ENCODE data around the gene LRP1-AS. TPM values are rescaled to one million over a fixed set of nuclear protein-coding genes. Genes with fewer than 3 reads are reported as not detected.

Gene LRP1-AS
- total RNA-seq, 1 donor from 2014 or later = not detected

DNA sequence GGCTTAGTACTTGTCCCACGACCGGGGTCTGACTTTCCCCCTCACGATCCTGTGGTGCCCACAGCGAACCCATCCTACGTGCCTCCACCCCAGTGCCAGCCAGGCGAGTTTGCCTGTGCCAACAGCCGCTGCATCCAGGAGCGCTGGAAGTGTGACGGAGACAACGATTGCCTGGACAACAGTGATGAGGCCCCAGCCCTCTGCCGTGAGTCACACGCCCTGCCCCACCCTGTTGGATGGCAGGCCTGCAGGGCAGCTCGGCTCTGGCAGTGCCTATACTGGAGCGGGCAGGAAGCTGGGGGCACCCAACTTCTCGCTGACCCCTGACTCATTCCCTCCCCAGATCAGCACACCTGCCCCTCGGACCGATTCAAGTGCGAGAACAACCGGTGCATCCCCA is 18.3 kb upstream of the LRP1-AS start:
- DNase-seq (no peak), ATAC-seq (ENCODE audit: poor library complexity) (no peak)
- intact Hi-C loops (cut with DNase I) = no loop called here

DNA sequence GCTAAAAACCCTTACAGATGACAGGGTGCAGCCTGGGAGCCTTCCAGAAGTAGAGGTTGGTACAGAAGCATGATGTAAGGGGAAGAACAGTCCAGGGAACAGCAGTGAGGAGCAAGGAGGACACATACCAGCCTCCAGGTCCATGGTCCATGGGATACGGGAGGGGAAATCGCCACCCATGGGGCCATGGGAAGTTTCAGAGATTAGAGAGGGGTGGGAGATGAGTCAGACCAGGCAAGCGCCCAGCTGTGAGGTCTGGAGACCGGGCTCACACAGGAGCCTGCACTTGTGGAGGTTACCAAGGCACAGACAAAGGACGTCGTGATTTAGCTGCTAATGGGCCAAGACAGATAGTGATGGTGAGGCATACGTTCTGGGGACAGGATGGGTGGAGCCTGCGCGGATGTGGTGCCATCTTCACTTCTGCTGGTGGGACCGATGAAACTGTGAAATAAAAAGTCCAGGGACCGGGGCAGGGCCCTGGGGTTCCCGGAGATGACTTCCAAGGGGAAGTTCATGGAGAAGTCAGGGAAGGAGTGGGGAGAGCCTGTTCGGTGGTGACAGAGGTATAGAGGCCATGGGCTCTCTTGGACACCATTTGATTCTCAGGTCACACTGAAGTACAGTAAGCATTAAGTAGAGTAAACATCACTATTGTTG is 17.7 kb upstream of the LRP1-AS start:
- no peak for ATAC-seq (ENCODE audit: poor library complexity)
- DNase-seq = peak; percentile 33
- intact Hi-C loops (cut with DNase I) = no loop called here

DNA sequence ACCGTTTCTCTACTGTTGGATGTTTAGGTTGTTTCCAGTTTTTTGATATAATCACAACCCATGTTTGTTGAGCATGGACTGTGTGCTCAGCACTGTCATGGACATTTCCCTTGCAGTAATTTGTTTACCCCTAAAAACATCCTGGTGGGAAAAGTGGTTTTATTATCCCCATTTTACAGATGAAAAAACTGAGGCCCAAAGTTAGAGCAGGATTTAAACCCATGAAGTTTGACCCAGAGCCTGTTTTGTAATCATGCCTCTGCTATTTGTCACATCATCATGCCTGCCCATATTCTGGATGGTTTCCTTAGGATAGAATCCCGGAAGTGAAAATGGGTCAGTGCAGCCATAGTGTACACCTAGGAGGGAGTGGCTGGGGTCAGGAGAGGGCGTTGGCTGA is 17.0 kb upstream of the LRP1-AS start:
- ATAC-seq (ENCODE audit: poor library complexity) = no peak
- intact Hi-C loops (cut with DNase I) = no loop called here
- DNase-seq = no peak

DNA sequence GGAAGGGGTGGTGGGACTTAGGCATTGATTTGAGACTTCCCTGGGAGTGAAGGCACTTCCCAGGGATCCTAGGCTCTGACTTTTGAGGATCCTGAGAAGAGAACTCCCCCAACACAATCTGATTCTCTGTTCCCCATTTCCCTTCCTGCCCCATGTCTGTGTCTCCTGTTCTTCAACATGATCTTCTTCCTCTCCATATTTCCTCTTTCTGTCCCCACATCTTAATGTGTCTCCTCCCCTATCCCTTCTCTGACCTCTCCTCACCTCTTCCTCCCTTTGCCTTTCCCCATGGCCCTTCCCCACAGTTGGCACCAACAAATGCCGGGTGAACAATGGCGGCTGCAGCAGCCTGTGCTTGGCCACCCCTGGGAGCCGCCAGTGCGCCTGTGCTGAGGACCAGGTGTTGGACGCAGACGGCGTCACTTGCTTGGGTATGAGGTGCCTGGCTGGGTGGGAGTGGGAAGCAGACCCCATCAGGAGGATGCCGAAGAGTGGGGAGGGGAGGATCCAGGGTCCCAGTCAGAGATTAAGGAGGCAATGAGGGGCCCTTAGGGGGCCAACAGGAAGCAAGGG is 15.2 kb upstream of the LRP1-AS start:
- no peak for DNase-seq
- intact Hi-C loops (cut with DNase I) = no loop called here
- ATAC-seq (ENCODE audit: poor library complexity) = peak; percentile 18

DNA sequence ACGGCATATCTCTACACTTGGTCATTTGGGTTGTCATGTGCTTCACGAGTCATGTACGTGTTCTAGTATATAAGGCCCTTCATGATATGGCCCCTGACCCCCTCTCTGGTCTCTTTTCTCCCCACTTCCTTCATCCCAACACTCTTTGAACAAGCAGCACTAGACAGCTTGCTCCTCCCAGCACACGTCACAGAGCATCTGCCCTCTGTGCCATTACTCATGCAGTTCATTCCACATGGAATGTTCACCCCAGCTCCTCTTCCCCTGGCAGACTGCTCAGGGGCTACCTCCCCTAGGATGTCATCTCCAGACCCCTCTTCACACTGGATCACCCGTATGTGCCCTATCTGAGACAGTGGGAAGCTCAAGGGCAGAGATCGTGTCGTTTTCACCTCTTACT is 14.1 kb upstream of the LRP1-AS start:
- intact Hi-C loops (cut with DNase I) = no loop called here
- DNase-seq = no peak
- no peak for ATAC-seq (ENCODE audit: poor library complexity)

DNA sequence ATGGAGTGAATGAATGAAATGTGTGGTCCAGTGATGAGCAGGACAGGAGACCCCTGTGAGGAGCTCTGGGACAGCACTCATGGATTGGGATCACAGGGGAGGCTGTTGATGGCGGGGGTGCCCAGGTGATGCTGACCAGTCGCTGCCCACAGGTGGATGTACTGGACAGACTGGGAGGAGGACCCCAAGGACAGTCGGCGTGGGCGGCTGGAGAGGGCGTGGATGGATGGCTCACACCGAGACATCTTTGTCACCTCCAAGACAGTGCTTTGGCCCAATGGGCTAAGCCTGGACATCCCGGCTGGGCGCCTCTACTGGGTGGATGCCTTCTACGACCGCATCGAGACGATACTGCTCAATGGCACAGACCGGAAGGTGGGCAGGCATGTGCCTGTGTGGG is 13.3 kb upstream of the LRP1-AS start:
- DNase-seq = peak; percentile 40
- intact Hi-C loops (cut with DNase I) = no loop called here
- no peak for ATAC-seq (ENCODE audit: poor library complexity)

DNA sequence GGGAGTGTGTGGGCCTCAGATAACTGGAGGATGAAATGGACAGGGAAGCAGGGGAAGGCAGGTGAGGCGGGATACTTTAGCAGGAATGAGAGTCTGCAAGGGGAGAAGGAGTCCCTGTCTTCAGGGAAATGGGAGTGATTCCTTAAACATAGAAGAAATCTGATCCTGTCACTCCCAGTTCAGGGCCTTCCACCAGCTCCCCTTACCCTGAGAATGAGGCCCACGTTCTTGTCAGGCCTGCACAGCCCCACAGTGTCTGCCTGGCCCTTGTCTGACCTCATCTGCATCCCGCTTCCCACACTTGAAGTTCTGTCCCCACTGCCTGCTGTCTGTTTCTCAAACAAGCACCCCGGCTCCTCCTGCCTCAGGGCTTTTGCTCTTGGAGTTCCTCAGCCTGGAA is 12.6 kb upstream of the LRP1-AS start:
- intact Hi-C loops (cut with DNase I) = no loop called here
- ATAC-seq (ENCODE audit: poor library complexity) = no peak
- DNase-seq = peak; percentile 16

DNA sequence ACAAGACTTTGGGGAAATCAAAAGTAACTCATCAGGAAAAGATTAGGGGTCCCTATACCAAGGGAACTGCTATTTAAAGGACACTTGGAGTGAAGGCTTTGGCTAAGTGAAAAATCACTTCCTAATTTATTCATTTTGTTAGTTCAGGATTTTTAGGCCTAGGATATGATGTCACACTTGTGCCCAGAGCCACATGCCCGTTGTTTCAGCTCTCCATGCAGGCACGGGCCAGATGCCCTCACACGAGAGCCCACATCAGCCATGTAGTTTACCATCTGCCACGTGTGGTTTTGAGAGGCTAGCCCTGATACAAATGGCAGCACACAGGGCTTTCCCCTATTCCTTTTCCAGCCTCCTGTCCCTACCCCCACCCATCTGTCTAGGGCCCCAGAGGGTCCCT is 11.9 kb upstream of the LRP1-AS start:
- intact Hi-C loops (cut with DNase I) = no loop called here
- peak; percentile 56 for DNase-seq
- ATAC-seq (ENCODE audit: poor library complexity) = peak; percentile 12

DNA sequence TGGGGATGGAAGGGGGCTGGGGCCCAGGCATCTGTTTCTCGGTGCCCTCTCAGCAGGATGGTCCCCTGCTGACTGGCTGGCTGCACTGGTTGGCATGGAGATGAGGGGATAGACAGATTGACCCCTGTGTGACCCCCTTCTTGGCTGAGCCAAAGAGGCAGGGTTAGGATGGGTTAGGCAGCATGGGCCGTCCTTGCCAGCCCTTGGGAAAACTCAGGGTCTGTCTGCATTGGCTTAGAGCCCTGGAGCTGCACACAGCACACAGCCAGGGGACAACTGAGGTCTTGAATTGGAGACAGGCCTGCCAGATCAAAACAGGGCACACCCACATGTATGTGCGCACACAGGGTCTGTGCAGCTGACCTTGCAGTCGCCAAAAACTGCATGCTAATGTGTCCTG is 11.2 kb upstream of the LRP1-AS start:
- DNase-seq (peak; percentile 52), ATAC-seq (ENCODE audit: poor library complexity) (peak; percentile 44)
- intact Hi-C loops (cut with DNase I) = no loop called here

DNA sequence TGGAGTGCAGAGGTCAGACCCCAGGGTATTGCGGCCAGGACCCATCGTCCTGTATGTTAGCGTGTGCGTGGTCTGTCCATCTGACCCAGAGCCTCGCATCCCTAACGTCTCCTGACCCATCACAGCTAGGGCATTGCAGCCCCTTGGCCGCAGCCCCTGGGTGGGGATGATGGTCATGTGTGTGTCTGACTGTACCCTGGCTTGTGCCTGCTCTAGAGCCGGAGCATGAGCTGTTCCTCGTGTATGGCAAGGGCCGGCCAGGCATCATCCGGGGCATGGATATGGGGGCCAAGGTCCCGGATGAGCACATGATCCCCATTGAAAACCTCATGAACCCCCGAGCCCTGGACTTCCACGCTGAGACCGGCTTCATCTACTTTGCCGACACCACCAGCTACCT is 10.8 kb upstream of the LRP1-AS start:
- DNase-seq (peak; percentile 32), ATAC-seq (ENCODE audit: poor library complexity) (no peak)

DNA sequence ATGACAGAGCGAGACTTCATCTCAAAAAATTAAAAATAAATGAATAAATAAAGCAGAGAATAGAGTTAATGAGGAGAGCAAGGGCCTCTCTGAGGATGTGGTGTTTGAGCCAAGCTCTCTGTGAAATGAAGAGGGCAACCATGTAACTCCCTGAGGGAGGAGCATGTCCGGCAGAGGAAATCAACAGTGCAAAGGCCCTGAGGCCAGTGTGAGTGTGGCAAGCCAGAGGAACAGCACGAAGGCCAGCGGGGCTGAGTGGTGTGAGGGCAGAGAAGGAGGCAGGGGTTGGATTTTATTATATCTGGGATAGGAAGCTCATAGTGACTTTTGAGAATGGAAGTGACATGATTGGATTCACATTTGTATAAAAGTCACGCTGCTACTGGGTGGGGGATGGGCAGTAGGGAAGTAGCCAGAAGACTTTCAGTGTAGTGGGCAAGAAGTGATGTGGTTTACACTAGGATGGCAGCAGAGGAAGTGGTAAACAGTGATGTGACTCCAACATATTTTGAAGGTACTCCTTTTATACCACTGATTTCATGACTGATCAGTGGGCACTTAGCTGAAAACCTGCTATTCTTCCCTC is 10.3 kb upstream of the LRP1-AS start:
- intact Hi-C loops (cut with DNase I) = no loop called here
- ATAC-seq (ENCODE audit: poor library complexity) = no peak
- DNase-seq = peak; percentile 34

More for the DNA sequence above, 10.8 kb upstream of the LRP1-AS start:
- intact Hi-C loops (cut with DNase I) = no loop called here

DNA sequence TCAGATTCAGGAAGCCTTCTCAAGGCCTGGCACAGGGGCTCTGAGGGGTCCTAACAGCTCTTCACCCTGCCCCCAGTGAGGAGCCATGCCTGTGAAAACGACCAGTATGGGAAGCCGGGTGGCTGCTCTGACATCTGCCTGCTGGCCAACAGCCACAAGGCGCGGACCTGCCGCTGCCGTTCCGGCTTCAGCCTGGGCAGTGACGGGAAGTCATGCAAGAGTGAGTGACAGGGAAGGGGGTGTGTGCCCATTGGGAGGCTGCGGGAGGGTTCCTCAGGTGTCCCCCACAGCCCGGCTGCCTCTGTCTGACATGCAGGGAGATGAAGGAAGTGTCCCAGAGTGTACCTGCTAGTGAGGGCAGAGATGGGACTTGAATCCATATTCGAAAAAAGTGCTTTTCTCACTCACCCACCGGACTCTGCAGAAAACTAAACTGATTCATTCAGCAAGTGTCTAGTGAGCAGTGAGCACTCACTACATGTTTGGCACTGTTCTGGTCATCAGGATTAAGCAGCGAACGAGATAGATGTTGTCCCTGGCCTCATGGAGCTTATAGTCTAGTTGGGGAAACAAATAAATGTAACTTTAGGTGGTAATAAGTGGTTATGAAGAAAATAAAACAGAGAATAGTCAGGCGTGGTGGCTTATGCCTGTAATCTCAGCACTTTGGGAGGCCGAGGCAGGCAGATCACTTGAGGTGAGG is 9.4 kb upstream of the LRP1-AS start:
- DNase-seq (peak; percentile 69), ATAC-seq (ENCODE audit: poor library complexity) (no peak)
- intact Hi-C loops (cut with DNase I) = no loop called here

DNA sequence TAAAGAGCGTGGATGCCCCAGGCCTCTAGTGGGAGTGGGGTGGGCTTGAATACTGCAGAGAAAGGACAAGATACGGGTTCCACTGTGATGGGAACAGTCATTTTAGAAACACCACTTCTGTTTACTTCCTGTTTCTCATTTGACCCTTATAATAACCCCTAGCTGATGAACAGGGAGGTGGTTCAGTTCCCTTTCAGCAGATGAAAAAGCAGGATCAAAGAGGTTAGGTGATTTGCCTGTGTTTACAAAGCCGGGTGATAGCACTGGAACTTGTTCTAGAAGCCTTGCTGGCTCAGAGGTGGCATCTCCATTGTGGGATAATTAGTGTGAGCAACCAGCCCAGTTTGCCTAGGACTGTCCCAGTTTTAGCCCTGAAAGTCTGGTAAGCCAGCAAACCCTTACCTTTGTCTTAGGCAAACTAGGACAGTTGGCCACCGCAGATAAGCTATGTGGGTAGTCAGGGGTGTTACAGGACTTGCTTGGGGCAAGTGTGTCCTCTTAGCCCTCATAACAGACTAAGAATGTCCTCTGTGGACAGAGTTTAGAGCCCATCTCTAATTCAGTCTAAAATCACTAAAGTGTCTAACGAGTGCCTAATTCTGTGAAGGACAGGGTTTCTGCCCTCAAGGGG is 7.5 kb upstream of the LRP1-AS start:
- ATAC-seq (ENCODE audit: poor library complexity) (no peak), DNase-seq (no peak)
- intact Hi-C loops (cut with DNase I) = no loop called here

DNA sequence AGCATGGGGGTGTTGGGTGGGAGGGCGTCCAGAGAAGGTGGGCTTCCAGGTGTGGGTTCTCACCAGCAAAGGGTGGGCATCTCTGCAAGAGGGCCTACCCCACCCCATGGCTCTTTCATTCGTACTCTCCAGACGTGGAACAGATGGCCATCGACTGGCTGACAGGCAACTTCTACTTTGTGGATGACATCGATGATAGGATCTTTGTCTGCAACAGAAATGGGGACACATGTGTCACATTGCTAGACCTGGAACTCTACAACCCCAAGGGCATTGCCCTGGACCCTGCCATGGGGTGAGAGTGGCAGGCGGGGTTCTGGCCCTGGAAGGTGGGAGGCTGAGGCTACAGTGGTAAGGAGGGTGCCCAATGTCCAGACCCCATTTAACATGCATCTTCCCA is 6.7 kb upstream of the LRP1-AS start:
- no peak for ATAC-seq (ENCODE audit: poor library complexity)
- no peak for DNase-seq
- intact Hi-C loops (cut with DNase I) = no loop called here

DNA sequence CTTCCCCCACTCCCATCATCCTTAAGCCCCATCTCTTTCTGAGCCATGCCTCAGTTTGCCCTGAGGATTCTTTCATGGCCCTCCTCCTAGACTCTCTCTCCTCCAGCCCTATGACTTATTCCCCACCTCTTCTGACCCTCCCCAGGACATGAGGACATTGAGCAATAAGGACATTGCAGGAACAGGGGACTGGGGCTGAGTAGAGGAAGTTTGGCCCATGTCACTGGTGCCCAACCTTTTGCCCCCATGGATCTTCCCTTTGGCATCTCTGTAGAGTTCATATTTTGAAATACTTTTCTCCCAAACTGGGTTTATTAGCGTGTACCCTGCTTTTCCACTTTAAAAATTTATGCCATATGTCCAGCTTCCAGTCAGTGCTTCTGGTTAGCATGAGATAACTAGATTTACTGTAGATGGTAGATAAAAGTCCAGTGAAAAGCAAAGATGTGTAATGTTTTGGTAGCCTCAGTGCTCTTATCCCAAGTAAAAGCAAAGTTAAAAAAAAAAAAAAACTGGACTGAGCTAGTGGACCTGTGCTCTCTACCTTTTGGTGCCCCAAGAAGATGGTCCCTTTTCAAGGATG is 6.1 kb upstream of the LRP1-AS start:
- intact Hi-C loops (cut with DNase I) = no loop called here
- no peak for ATAC-seq (ENCODE audit: poor library complexity)
- no peak for DNase-seq

DNA sequence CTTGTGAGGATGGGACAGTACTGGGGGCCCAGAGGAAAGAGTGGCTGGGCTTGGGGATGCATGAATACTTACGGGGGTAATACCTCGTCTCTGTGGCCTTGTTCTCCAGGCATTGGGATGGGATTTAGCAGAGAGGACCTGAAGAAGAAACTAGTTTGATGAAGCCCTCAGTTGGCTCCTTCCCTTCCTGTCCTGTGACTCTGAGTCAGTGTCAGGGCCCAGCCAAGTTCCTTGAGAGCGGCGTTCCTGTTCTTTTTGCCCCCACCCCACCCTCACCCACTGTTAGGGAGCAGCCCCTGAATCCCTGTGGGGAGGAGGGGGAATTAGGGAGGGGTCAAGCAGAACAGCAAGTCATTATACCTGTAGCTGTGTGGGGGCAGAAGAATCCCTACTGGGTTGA is 5.2 kb upstream of the LRP1-AS start:
- intact Hi-C loops (cut with DNase I) = no loop called here
- peak; percentile 23 for ATAC-seq (ENCODE audit: poor library complexity)
- no peak for DNase-seq

DNA sequence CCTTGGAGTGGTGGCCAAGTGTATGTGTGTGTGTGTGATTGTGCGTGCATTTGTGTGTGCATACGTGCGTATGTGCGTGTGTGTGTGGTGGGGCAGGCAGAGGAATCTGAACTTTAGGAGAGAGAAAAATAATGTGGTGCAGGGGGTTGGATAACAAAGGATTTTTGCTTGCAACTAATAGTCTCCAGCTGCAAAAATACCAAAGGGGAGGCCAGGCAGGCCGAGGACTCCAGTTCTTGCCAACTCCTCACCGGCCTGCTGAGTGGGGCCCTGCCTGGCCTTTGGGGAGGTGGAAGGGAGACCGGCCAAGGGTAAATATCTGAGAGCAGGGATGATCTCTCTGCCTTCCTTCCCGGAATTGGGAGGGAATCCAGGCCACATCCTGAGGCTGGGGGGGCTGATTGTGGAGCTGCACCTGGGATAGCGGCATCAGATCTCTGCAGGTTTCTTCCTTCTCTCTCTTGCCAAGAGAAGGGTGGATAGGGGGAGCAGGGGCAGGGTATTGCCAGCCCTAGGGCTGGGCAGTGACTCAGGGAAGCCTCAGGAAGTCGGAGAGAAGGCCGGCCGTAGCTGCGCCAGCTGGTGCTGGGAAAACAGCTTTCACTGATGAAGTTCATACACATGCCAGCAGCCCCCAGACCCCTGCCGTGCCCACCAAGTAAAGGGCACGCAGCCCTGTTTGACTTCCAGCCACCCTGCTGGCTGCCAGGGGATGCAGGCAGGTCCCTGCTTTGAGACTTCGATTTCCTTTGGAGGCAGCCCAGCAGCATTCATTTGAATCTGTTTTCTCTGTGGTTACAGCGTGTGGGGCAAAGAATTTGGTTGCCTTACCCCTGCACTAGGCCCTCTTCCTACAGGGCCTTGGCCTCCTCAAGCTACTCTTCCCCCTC is 4.6 kb upstream of the LRP1-AS start:
- peak; percentile 73 for DNase-seq
- peak; percentile 57 for ATAC-seq (ENCODE audit: poor library complexity)
- intact Hi-C loops (cut with DNase I) = no loop called here

DNA sequence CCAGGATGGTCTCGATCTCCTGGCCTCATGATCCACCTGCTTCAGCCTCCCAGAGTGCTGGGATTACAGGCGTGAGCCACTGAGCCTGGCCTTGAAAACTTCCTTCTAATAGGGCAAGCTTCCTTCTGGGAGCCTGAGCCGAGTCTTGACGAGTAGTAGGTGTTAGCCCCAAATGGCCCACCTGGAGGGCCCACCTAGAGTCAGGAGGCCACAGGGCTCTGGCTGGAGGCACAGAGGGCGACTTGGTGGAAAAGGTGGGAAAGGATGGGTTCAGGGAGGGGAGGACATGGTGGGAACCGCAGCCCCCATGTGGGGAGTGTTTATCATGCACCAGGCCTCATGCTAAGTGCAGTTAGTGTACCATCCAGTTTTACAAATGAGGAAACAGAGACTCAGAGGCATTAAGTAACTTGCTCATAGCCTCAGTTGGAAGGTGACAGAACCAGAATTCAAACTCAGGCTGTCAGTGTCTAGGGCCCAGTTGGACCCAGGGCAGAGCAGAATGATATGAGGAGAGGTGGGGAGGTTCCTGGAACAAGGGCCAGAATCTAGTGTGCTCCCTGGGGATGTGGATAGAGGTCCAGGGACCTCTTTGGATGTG is 3.1 kb upstream of the LRP1-AS start:
- DNase-seq (peak; percentile 26), ATAC-seq (ENCODE audit: poor library complexity) (no peak)
- intact Hi-C loops (cut with DNase I) = no loop called here
